Astrocyte (in vitro differentiated cells and primary cell): ENCODE measurements around the gene DNER. TPM values are rescaled to one million over a fixed set of nuclear protein-coding genes. Genes with fewer than 3 reads are reported as not detected.

Experiments used
- DNase-seq: peaks from one replicate; pipeline ENCODE4 v3.0.0-alpha.2; 2010; ENCODE audit warnings: low read depth
- FAIRE-seq: peaks from 2 replicates; lab custom pipeline; 2011; peaks lifted over from hg19 to GRCh38; lab: Jason Lieb, UNC
- H2AFZ ChIP-seq: 2 replicates; pipeline ENCODE4 v1.6.0; 2012; ENCODE audit warnings: low read depth, low read length, inconsistent platforms
- H3K27ac ChIP-seq: 2 replicates; pipeline ENCODE4 v1.5.1; 2011; ENCODE audit warnings: low read depth, low read length, inconsistent platforms
- H3K27me3 ChIP-seq: 2 replicates; pipeline ENCODE4 v1.6.0; 2011; ENCODE audit warnings: low read length, inconsistent platforms; ENCODE audit not compliant: insufficient read depth
- H3K36me3 ChIP-seq: 2 replicates; pipeline ENCODE4 v1.5.1; 2011; ENCODE audit warnings: low read length, inconsistent platforms; ENCODE audit not compliant: insufficient read depth
- H3K4me1 ChIP-seq: 2 replicates; pipeline ENCODE4 v1.5.1; 2011; ENCODE audit warnings: low read length, inconsistent platforms; ENCODE audit not compliant: insufficient read depth
- H3K4me2 ChIP-seq: 2 replicates; pipeline ENCODE4 v1.6.0; 2012; ENCODE audit warnings: low read length, inconsistent platforms
- H3K4me3 ChIP-seq: 2 replicates; pipeline ENCODE4 v1.5.1; 2011; ENCODE audit warnings: low read depth, mild to moderate bottlenecking, low read length, inconsistent platforms; ENCODE audit not compliant: insufficient read depth
- H3K79me2 ChIP-seq: 2 replicates; pipeline ENCODE4 v1.6.0; 2012; ENCODE audit warnings: mild to moderate bottlenecking, low read length, inconsistent platforms; ENCODE audit not compliant: insufficient read depth
- H3K9ac ChIP-seq: 2 replicates; pipeline ENCODE4 v1.6.0; 2012; ENCODE audit warnings: mild to moderate bottlenecking, low read length, inconsistent platforms
- H3K9me3 ChIP-seq: 2 replicates; pipeline ENCODE4 v1.5.1; 2012; ENCODE audit warnings: low read depth, mild to moderate bottlenecking, low read length, inconsistent platforms; ENCODE audit not compliant: insufficient read depth
- H4K20me1 ChIP-seq: 2 replicates; pipeline ENCODE4 v1.6.0; 2012; ENCODE audit warnings: low read length, inconsistent platforms; ENCODE audit not compliant: insufficient read depth
- H3K27ac Mint-ChIP-seq: one replicate; pipeline ENCODE4 v1.8.0; 2021; ENCODE audit warnings: mild to moderate bottlenecking, mixed read lengths; ENCODE audit not compliant: unreplicated experiment
- H3K27me3 Mint-ChIP-seq: one replicate; pipeline ENCODE4 v1.8.0; 2021; ENCODE audit warnings: low read depth, mixed read lengths; ENCODE audit not compliant: unreplicated experiment
- H3K36me3 Mint-ChIP-seq: one replicate; pipeline ENCODE4 v1.8.0; 2021; ENCODE audit warnings: low read depth, mixed read lengths; ENCODE audit not compliant: unreplicated experiment
- H3K4me1 Mint-ChIP-seq: one replicate; pipeline ENCODE4 v1.8.0; 2021; ENCODE audit warnings: low read depth, mixed read lengths; ENCODE audit not compliant: unreplicated experiment
- H3K4me3 Mint-ChIP-seq: one replicate; pipeline ENCODE4 v1.8.0; 2021; ENCODE audit warnings: mild to moderate bottlenecking, moderate library complexity, mixed read lengths; ENCODE audit not compliant: unreplicated experiment
- H3K9me3 Mint-ChIP-seq: one replicate; pipeline ENCODE4 v1.8.0; 2021; ENCODE audit warnings: mild to moderate bottlenecking, mixed read lengths; ENCODE audit not compliant: unreplicated experiment
- CTCF ChIP-seq: IDR thresholded peaks from 2 replicates; pipeline ENCODE4 v1.5.1; 2011; ENCODE audit warnings: low read depth, mild to moderate bottlenecking, inconsistent platforms, low read length, moderate library complexity; ENCODE audit not compliant: insufficient read depth
- EZH2 ChIP-seq: IDR thresholded peaks from 2 replicates; pipeline ENCODE4 v1.6.1; 2012; ENCODE audit warnings: mild to moderate bottlenecking, low read length, inconsistent platforms; ENCODE audit not compliant: insufficient read depth
- total RNA-seq: library from RNA; stranded (reverse); gene quantifications from 2 replicates; pipeline ENCODE4 v1.2.1, GENCODE V29; 2021

DNER gene
- total RNA-seq, 1 donor from 2014 or later: 1.0 TPM

DNA sequence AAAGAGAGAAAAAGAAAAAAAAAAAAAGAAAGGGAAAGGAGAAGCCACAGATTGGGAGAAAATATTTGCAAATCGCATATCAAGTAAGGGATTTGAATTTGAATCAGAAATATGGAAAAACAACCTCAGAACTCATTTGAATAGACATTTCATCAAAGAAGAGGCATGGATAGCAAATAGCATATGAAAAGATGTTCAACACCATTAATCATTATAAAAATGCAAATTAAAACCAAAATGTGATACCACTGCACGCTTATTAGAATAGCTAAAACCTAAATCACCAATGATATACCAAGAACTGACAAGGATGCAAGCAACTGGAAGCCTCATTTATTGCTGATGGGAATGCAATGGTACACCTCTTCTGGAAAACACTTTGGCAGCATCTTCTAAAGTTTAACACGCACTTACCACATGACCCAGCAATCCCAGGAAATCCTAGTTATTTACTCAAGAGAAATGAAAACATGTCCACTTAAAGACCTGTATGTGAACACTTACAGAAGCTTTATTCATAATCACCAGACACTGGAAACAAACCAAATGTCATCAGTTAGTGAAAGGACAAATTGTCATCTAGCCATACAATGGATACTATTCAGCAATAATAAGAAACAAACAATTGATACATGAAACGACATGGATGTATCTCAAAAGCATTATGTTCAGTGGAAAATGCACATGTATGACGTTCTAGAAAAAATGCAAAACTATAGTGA is 10.3 kb downstream of the DNER start:
- no peak overlapping the region for H3K27ac Mint-ChIP-seq
- Histone ChIP-seq H3K36me3 (no peaks in the 10 kb centered on the region), H3K9ac (no peak overlapping the region), H3K4me1 (no peaks in the 10 kb centered on the region), H3K27me3 (peaks cover 3% of the 10 kb centered on the region), H3K79me2 (no peaks in the 10 kb centered on the region), H3K4me2 (no peak overlapping the region), H2AFZ (no peak overlapping the region), H4K20me1 (no peaks in the 10 kb centered on the region), H3K4me3 (no peak overlapping the region), H3K9me3 (no peaks in the 10 kb centered on the region), H3K27ac (no peak overlapping the region)
- TF ChIP-seq CTCF (no peak), EZH2 (no peak)
- H3K27me3 Mint-ChIP-seq: peaks cover 8% of the 10 kb centered on the region
- H3K9me3 Mint-ChIP-seq: no peaks in the 10 kb centered on the region
- H3K4me3 Mint-ChIP-seq: no peak overlapping the region
- H3K36me3 Mint-ChIP-seq: no peaks in the 10 kb centered on the region
- no peaks in the 10 kb centered on the region for H3K4me1 Mint-ChIP-seq
- no peak for DNase-seq
- FAIRE-seq: no peak

DNA sequence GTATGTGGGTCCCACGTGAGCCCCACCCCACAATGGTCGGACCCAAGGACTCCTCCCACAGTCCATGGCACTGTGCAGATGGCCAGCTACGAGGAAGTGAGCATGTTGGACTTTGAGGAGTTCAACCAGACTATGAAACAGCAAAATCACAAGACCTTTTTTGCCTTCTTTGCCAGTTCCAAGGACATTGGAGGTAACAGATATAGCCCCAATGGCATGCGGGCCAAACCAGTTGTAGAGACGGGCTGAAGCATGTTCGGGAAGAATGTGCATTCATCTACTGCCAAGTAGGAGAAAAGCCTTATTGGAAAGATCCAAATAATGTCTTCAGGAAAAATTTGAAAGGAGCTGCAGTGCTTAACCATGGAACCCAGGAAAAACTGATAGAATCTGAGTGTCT is 12.6 kb downstream of the DNER start:
- H3K27me3 Mint-ChIP-seq: peaks cover 2% of the 10 kb centered on the region
- Histone ChIP-seq H3K36me3 (no peaks in the 10 kb centered on the region), H2AFZ (no peak overlapping the region), H3K27me3 (no peaks in the 10 kb centered on the region), H3K27ac (no peak overlapping the region), H3K9me3 (no peaks in the 10 kb centered on the region), H3K4me1 (no peaks in the 10 kb centered on the region), H4K20me1 (no peaks in the 10 kb centered on the region), H3K79me2 (no peaks in the 10 kb centered on the region), H3K4me3 (no peak overlapping the region), H3K9ac (no peak overlapping the region), H3K4me2 (no peak overlapping the region)
- no peak overlapping the region for H3K27ac Mint-ChIP-seq
- no peak for DNase-seq
- no peaks in the 10 kb centered on the region for H3K36me3 Mint-ChIP-seq
- TF ChIP-seq EZH2 (no peak), CTCF (no peak)
- no peaks in the 10 kb centered on the region for H3K9me3 Mint-ChIP-seq
- H3K4me1 Mint-ChIP-seq: no peaks in the 10 kb centered on the region
- FAIRE-seq: no peak
- no peak overlapping the region for H3K4me3 Mint-ChIP-seq

DNA sequence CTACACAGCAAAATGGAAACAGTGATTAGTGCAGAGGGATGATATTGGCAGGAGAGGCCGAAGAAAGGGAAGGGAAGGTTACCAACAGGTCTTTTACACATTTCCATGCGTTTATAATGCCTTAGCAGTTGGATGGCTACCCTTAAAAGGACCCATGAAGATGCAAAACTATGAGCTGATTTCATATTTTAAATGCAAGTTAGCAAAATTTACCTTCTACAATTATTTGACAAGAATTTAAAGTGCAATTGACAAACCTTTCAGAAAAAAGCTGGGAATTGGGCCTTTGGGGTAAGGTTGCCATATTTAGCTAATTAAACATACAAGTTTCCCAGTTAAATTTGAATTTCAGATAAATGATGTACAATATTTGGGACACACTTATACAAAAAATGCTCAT is 13.3 kb downstream of the DNER start:
- no peaks in the 10 kb centered on the region for H3K36me3 ChIP-seq
- TF ChIP-seq EZH2 (no peak), CTCF (no peak)
- Mint-ChIP-seq H3K27me3 (peaks cover 2% of the 10 kb centered on the region), H3K4me1 (no peaks in the 10 kb centered on the region), H3K4me3 (no peak overlapping the region), H3K27ac (no peak overlapping the region), H3K9me3 (no peaks in the 10 kb centered on the region), H3K36me3 (no peaks in the 10 kb centered on the region)
- no peak overlapping the region for H3K9ac ChIP-seq
- H3K4me1 ChIP-seq: no peaks in the 10 kb centered on the region
- H3K9me3 ChIP-seq: no peaks in the 10 kb centered on the region
- no peak overlapping the region for H2AFZ ChIP-seq
- no peaks in the 10 kb centered on the region for H4K20me1 ChIP-seq
- no peak overlapping the region for H3K27ac ChIP-seq
- H3K79me2 ChIP-seq: no peaks in the 10 kb centered on the region
- no peaks in the 10 kb centered on the region for H3K27me3 ChIP-seq
- H3K4me3 ChIP-seq: no peak overlapping the region
- DNase-seq: no peak
- no peak overlapping the region for H3K4me2 ChIP-seq
- FAIRE-seq: no peak
